GM12865 (cell line): ENCODE measurements around the gene SERTM1.
A peak's percentile ranks its signal among the peaks of the same experiment; 100 is the strongest.

ENCODE experiments used
- DNase-seq: peaks from one replicate; pipeline ENCODE4 v3.0.0; 2010; ENCODE audit warnings: low read depth
- H3K4me3 ChIP-seq: 2 replicates; pipeline ENCODE4 v1.5.1; 2011; ENCODE audit warnings: mild to moderate bottlenecking, low read depth, low read length, control low read depth
- TF ChIP-seq, protein P1 (sequence below): IDR thresholded peaks from 2 replicates; pipeline ENCODE4 v1.5.1; 2011; ENCODE audit warnings: low read length, control low read depth, low read depth, inconsistent platforms; ENCODE audit not compliant: insufficient read depth; ENCODE audit errors: missing control alignments

SERTM1 gene

DNA sequence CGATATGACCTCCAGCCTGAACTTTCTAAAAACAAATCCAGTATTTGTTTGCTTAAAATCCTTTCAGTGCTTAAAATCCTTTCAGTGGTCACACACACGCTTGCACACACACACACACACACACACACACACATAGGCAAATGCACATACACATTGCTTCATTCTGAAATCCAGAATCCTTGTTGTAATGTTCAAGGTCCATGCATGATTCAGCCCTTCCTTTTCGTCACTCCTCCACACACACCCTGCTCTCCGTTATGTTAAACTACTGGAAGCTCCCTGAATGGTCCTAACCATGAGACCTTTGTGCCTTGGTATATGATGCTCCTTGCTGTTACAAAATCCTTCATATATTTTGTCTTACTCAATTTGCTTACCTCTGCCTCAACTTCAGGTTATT is 44.9 kb downstream of the SERTM1 start:
- DNase-seq, result no peak
- TF ChIP-seq, protein P1, sequence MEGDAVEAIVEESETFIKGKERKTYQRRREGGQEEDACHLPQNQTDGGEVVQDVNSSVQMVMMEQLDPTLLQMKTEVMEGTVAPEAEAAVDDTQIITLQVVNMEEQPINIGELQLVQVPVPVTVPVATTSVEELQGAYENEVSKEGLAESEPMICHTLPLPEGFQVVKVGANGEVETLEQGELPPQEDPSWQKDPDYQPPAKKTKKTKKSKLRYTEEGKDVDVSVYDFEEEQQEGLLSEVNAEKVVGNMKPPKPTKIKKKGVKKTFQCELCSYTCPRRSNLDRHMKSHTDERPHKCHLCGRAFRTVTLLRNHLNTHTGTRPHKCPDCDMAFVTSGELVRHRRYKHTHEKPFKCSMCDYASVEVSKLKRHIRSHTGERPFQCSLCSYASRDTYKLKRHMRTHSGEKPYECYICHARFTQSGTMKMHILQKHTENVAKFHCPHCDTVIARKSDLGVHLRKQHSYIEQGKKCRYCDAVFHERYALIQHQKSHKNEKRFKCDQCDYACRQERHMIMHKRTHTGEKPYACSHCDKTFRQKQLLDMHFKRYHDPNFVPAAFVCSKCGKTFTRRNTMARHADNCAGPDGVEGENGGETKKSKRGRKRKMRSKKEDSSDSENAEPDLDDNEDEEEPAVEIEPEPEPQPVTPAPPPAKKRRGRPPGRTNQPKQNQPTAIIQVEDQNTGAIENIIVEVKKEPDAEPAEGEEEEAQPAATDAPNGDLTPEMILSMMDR, result no peak
- H3K4me3 ChIP-seq, result no peak overlapping the region

DNA sequence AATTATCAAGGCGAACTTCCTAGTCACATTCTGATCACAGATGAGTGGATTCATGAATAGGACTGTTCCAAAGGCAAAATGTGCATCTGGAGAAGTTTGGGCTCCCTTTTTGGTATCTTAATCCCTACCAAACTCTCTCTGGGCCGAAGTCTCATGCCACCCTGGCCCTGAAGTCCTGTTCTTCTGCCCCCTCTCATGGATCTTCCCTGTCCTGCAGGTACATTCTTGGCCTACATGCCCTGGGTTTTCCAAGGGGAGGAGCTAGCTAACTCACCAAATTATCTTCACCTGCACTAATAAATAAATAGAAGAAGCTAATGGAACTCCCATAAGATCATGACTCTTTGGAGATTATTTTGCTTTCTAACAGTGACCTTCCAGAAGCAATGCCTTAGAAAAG is 50.3 kb downstream of the SERTM1 start:
- no peak overlapping the region for H3K4me3 ChIP-seq
- TF ChIP-seq, protein P1, result no peak
- no peak for DNase-seq

DNA sequence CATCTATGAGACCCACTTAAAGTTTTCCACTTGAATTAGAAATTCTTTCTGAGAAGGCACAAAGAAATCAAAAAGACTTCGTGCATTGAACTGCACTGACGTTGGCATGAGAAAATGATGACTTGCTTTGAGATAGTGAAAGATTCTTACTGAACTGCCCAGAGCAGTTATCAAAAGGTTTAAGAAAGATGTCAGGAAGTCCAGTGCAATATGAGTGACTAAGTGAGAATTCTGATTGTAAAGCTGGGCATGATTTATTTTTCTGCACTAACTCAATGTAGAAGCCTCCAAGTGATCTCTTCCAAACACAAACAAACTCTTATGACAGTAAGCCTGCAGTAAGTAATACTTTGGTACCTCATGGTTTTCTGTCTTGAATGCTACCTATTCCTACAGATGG is 52.1 kb downstream of the SERTM1 start:
- TF ChIP-seq, protein P1, result no peak
- H3K4me3 ChIP-seq, result no peak overlapping the region
- DNase-seq, result no peak

DNA sequence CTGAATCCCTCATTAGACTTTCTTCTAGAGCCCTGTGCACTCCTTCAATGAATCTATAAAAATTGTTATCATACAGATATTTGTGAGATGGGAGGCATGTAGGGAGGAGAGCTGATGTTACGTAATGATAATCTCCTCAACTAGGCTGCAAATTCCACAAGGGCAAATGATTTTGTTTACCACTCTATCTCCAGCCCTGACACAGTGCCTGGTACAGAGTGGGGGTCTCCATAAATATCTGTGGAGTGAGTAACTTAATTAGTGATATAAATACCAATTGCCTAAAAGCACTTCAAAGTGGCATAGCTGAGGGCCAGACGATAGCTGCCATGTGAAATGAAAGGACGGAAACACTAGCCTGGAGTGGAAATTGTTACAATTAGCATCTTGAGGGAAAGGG is 54.2 kb downstream of the SERTM1 start:
- TF ChIP-seq, protein P1, result no peak
- no peak for DNase-seq
- H3K4me3 ChIP-seq, result no peak overlapping the region

DNA sequence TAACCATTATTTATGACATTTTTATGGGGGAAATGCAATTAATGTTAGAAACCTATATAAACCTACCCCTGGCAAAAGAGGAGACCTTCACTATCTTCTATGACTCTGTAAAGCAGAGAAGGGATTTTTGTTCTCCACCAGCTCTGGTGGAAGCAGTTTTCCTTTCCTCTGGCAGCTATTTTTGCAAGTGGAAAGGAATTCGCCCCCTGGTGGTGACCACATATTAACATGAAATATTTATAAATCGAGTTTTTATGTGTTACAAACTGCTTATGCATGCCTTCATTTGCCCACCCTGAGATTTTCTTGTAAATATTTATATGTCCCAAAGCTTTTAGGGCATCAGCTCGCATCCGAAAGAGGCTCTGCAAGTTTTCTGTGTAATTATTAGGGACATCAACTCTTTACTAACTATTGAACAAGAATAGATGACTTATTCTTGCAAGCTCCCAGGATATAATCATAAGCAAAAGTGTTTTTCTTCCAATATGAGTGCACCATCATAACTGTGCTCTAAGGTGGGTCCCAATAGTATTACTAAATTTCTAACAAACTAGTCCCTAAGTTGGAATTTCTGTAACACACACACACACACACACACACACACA is 62.4 kb downstream of the SERTM1 start:
- no peak overlapping the region for H3K4me3 ChIP-seq
- peak; percentile 54 for DNase-seq
- TF ChIP-seq, protein P1, result peak; percentile 56

DNA sequence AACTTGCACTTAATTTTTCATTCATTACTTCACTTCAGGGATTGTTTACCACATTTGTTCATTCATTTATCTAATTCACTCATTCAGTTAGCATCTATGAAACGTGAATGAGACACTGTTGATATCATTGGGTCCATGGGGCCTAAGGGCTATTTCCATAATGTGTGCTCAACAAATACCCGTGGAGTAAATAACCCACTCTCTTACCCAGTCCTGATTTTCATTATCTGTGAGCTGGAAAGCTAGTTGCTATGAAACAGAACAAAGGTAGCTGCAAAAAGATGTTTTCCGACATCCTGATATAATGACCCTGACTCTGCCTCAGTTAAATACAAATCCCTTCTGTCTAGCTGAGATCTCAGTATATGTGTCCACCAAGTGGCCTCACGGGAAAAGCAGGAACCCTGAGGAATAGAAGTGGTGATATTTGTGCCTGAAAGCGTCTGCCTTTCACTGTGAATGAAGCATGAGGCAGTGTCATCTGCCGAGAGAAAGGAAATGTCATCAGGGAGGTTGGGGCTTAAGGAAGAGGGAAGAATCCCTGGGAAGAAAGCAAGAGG is 63.8 kb downstream of the SERTM1 start:
- H3K4me3 ChIP-seq, result no peak overlapping the region
- TF ChIP-seq, protein P1, result no peak
- DNase-seq, result no peak

DNA sequence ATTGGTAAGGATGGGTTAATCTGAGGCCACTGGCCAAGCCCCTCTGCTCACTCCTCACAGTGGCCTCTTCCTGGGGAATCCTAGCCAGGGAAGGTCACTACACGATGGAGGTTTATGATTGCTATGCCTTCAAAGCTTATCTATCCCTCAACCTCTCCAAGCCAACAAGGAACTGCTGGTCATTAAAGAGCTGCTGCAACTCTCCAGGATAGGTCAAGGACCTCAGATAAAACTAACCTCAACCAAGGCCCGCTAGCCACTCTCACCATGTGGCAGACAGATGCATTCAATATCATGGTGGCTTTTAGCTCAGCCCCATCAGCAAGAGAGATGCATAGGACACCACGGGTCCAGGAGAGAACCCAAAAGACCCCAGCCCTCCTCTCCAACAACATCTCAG is 71.6 kb downstream of the SERTM1 start:
- TF ChIP-seq, protein P1, result no peak
- no peak for DNase-seq
- no peak overlapping the region for H3K4me3 ChIP-seq
